ENCODE data around the gene RAB13. TPM values are rescaled to one million over a fixed set of nuclear protein-coding genes. Genes with fewer than 3 reads are reported as not detected.

Gene RAB13
- total RNA-seq, 1 experiment from 2014 or later, result 122 TPM

DNA sequence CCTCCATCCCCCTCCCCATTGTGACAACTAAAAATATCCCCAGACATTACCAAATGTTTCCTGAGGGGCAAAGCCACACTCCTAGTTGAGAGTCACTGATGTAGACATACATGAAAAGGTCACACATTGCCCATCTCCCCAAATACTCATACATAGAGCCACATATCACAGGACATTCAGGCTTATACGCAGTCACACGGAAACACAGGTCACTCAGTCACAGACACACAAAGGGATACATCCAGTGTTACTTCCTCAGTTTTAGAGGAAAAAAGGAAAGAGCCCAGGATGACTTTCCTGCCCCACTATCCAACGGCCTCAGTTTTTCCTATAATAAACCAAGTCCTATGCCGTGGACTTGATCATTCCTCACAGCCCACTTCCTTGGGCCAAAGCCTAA is 24.7 kb downstream of the RAB13 start:
- no peak overlapping the region for H2BK15ac ChIP-seq (ENCODE audit: low read depth, low read length)

More for the DNA sequence above, 24.7 kb downstream of the RAB13 start:
- H2BK12ac ChIP-seq (ENCODE audit: insufficient read length, low read depth, low read length), result no peak overlapping the region
- no peak overlapping the region for H3K14ac ChIP-seq (ENCODE audit: insufficient read depth, low read length)
- H3K79me1 ChIP-seq (ENCODE audit: insufficient read depth, low read depth, low read length, poor library complexity, severe bottlenecking), result peaks cover 15% of the 10 kb centered on the region
- no peak overlapping the region for H2AK5ac ChIP-seq (ENCODE audit: insufficient read length, low read length)
- no peak overlapping the region for H3T11ph ChIP-seq (ENCODE audit: low read length)
- H4K5ac ChIP-seq (ENCODE audit: insufficient read length, low read depth, low read length), result no peak overlapping the region
- peaks cover 29% of the 10 kb centered on the region for H3K23me2 ChIP-seq (ENCODE audit: insufficient read length, low read depth, low read length, poor library complexity, severe bottlenecking)
- H2BK20ac ChIP-seq (ENCODE audit: low read depth, low read length, poor library complexity, severe bottlenecking), result no peak overlapping the region
- H3K23ac ChIP-seq (ENCODE audit: insufficient read length, low read depth, low read length), result no peak overlapping the region
- TF ChIP-seq, protein P1, sequence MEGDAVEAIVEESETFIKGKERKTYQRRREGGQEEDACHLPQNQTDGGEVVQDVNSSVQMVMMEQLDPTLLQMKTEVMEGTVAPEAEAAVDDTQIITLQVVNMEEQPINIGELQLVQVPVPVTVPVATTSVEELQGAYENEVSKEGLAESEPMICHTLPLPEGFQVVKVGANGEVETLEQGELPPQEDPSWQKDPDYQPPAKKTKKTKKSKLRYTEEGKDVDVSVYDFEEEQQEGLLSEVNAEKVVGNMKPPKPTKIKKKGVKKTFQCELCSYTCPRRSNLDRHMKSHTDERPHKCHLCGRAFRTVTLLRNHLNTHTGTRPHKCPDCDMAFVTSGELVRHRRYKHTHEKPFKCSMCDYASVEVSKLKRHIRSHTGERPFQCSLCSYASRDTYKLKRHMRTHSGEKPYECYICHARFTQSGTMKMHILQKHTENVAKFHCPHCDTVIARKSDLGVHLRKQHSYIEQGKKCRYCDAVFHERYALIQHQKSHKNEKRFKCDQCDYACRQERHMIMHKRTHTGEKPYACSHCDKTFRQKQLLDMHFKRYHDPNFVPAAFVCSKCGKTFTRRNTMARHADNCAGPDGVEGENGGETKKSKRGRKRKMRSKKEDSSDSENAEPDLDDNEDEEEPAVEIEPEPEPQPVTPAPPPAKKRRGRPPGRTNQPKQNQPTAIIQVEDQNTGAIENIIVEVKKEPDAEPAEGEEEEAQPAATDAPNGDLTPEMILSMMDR (conservative IDR thresholded peaks at IDR 0.05), result no peak
- Mint-ChIP-seq H3K9me3 (peaks cover 0 to 4% of the 10 kb centered on the region in 2 experiments; a peak in 2 of 5 replicates), H3K4me3 (peak overlapping the region; percentile 89 to 94), H3K27me3 (ENCODE audit: low read depth) (no peaks in the 10 kb centered on the region), H3K4me1 (peaks cover 48 to 63% of the 10 kb centered on the region in 2 experiments), H3K27ac (peak overlapping the region; percentile 90 to 97 (median 92); a peak in 5 of 7 replicates), H3K36me3 (ENCODE audit: insufficient read depth in 1 of 3, low read depth in 3 of 3) (peaks cover 33 to 40% (median 36%) of the 10 kb centered on the region in 3 experiments)
- H3K4me2 ChIP-seq (ENCODE audit: insufficient read depth, insufficient read length, low read length), result peak overlapping the region; percentile 96
- no peaks in the 10 kb centered on the region for H4K20me1 ChIP-seq (ENCODE audit: control insufficient read depth, insufficient read depth, insufficient read length)
- no peaks in the 10 kb centered on the region for H3K27me3 ChIP-seq (ENCODE audit: insufficient read depth, low read length)
- H3K79me2 ChIP-seq (ENCODE audit: insufficient read depth, low read length), result peaks cover 31% of the 10 kb centered on the region; the same call in 1 of the 2 replicates
- no peak overlapping the region for H4K91ac ChIP-seq (ENCODE audit: insufficient read length, low read depth, low read length)
- H3K9me3 ChIP-seq (ENCODE audit: control insufficient read depth, low read depth, low read length), result no peaks in the 10 kb centered on the region
- H3K4me1 ChIP-seq (ENCODE audit: insufficient read depth, low read length), result no peaks in the 10 kb centered on the region
- no peak overlapping the region for H3K4ac ChIP-seq (ENCODE audit: low read depth, low read length)
- H3K18ac ChIP-seq (ENCODE audit: insufficient read length, low read depth, low read length), result no peak overlapping the region
- H4K8ac ChIP-seq (replicated peaks; ENCODE audit: insufficient read length, low read depth, low read length), result no peak overlapping the region
- DNase-seq, result no peak
- no CpG with 5 or more reads among the region's 4 CpGs for WGBS (ENCODE audit: extremely low coverage, insufficient read length, low lambda C conversion rate)
- H3K56ac ChIP-seq (ENCODE audit: insufficient read length, low read depth, low read length), result no peak overlapping the region
- peak overlapping the region; percentile 96 for H3K9ac ChIP-seq (ENCODE audit: extremely low read depth, insufficient read length, low read length)
- H2AFZ ChIP-seq (ENCODE audit: low read length), result no peak overlapping the region
- H3K27ac ChIP-seq (ENCODE audit: insufficient read length, low read depth, low read length), result no peak overlapping the region
- H2BK5ac ChIP-seq (ENCODE audit: insufficient read length, low read length), result no peak overlapping the region
- no peak overlapping the region for H2BK120ac ChIP-seq (ENCODE audit: low read depth, low read length, poor library complexity, severe bottlenecking)

All from H9 (cell line).